NCI-H1930 (cell line): ENCODE results near the gene REEP5.

Experiments
- DNase-seq, 2 experiments: peaks; one replicate each; lab custom pipeline; 2025; lab: John Stamatoyannopoulos, UW

The REEP5 gene

DNA sequence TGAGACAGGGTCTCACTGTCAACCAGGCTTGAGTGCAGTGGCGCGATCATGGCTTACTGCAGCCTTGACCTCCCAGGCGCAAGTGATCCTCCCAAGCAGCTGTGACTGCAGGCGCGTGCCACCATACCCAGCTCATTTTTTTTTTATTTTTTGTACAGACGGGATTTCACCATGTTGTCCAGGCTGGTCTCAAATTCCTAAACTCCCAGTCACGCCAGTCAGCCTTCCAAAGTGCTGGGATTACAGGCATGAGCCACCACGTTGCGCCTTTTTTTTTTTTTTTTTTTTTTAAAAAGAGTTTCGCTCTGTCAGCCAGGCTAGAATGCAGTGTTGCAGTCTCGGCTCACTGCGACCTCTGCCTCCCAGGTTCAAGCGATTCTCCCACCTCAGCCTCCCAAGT, 88.1 kb downstream of the REEP5 start:
- DNase-seq, result no peak

DNA sequence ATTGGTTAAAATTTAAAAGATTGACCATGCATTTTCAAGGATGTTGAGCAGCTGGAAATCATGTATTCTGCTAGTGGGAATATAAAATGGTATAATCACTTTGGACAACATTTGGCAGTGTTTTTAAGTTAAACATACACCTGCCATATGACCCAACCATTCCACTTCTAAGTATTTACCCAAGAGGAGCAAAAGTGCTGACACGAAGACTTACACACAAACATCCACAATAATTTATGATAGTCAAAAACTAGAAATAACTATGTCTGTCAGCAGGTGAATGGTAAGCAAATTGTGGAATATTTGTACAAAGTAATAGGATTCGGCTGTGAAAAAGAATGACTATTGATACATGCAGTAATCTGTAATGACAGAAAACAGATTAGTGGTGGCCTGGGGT, 91.6 kb downstream of the REEP5 start:
- DNase-seq, result no peak
